HCT116 (cell line): ENCODE data around the gene POLR2H.

Experiments used
- EZH2phosphoT487 ChIP-seq: fragments of 200-600 bp; IDR thresholded peaks from 2 replicates; pipeline ENCODE4 v1.6.1; 2018; ENCODE audit warnings: antibody characterized with exemption, borderline replicate concordance
- POLR2A ChIP-seq: IDR thresholded peaks from 2 replicates; pipeline ENCODE4 v1.7.0; 2011; ENCODE audit warnings: borderline replicate concordance; ENCODE audit not compliant: insufficient read depth, insufficient read length; ENCODE audit errors: extremely low read depth
- ZFX ChIP-seq: fragments of 450-650 bp; IDR thresholded peaks from 2 replicates; pipeline ENCODE4 v1.6.1; 2017
- TF ChIP-seq, protein P1 (sequence below), 3 experiments: fragments of 200-600 bp in 1 of 3; sonication (generic) in 1 of 3; IDR thresholded peaks in 2 of 3; conservative IDR thresholded peaks in 1 of 3; 2 replicates each; pipeline ENCODE4 v1.5.1; 2012 to 2017; ENCODE audit warnings: low read depth in 2 of 3, low read length in 2 of 3, antibody characterized with exemption in 1 of 3, borderline replicate concordance in 1 of 3, control low read depth in 1 of 3, mild to moderate bottlenecking in 1 of 3, mixed read lengths in 1 of 3, mixed run types in 1 of 3, moderate library complexity in 1 of 3; ENCODE audit not compliant: insufficient read depth in 1 of 3

DNA sequence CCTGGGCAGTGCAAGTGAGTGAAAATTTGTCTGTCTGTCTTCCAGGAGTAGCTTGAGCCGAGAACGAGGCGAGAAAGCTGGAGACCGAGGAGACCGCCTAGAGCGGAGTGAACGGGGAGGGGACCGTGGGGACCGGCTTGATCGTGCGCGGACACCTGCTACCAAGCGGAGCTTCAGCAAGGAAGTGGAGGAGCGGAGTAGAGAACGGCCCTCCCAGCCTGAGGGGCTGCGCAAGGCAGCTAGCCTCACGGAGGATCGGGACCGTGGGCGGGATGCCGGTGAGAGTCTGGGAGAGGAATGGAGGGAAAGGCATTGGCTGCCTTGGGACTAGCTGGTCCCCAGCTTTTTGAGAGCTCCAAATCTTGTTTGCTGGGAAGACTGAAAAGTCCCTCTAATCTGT, 34.3 kb upstream of the POLR2H start:
- TF ChIP-seq ZFX = no peak
- no peak for TF ChIP-seq POLR2A
- TF ChIP-seq, protein P1, sequence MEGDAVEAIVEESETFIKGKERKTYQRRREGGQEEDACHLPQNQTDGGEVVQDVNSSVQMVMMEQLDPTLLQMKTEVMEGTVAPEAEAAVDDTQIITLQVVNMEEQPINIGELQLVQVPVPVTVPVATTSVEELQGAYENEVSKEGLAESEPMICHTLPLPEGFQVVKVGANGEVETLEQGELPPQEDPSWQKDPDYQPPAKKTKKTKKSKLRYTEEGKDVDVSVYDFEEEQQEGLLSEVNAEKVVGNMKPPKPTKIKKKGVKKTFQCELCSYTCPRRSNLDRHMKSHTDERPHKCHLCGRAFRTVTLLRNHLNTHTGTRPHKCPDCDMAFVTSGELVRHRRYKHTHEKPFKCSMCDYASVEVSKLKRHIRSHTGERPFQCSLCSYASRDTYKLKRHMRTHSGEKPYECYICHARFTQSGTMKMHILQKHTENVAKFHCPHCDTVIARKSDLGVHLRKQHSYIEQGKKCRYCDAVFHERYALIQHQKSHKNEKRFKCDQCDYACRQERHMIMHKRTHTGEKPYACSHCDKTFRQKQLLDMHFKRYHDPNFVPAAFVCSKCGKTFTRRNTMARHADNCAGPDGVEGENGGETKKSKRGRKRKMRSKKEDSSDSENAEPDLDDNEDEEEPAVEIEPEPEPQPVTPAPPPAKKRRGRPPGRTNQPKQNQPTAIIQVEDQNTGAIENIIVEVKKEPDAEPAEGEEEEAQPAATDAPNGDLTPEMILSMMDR (IDR thresholded peaks at IDR 0.05 in 2 of 3, conservative IDR thresholded peaks at IDR 0.05 in 1 of 3; ENCODE audit: borderline replicate concordance in 1 of 3, insufficient read depth in 1 of 3, low read depth in 2 of 3, low read length in 2 of 3) = no peak
- no peak for TF ChIP-seq EZH2phosphoT487
